Measurements from ENCODE around the gene C12orf42. TPM values are rescaled to one million over a fixed set of nuclear protein-coding genes. Genes with fewer than 3 reads are reported as not detected.

C12orf42 gene
- total and polyA plus RNA-seq, 2 of the 4 experiments (the other 2 are of a cell fraction), result not detected

DNA sequence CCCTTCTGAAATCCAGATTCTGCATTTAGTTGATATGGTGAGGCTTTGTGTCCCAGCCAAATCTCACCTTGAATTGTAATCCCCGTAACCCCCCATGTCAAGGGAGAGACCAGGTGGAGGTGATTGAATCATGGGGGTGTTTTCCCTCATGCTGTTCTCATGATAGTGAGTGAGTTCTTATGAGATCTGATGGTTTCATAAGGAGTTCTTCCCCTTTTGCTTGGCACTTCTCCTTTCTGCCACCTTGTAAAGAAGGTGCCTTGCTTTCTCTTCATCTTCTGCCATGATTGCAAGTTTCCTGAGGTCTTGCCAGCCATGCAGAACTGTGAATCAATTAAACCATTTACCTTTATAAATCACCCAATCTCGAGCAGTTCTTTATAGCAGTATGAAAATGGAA, 23.1 kb upstream of the C12orf42 start:
- Histone ChIP-seq H3K4me2 (ENCODE audit: low read depth, low read length) (no peak overlapping the region), H2BK120ac (ENCODE audit: low read depth, low read length) (no peak overlapping the region), H3K4me1 (ENCODE audit: control insufficient read depth, insufficient read depth, low read length) (no peaks in the 10 kb centered on the region), H3K27me3 (ENCODE audit: control insufficient read depth, insufficient read depth, low read length) (no peaks in the 10 kb centered on the region), H3K27ac (ENCODE audit: insufficient read depth, low read length) (no peak overlapping the region), H2AK5ac (ENCODE audit: low read depth, low read length) (no peak overlapping the region), H2BK20ac (ENCODE audit: low read depth, low read length) (no peak overlapping the region), H3K9me3 (ENCODE audit: control insufficient read depth, insufficient read depth, low read length) (no peaks in the 10 kb centered on the region), H2BK5ac (ENCODE audit: low read depth, low read length, poor library complexity, severe bottlenecking) (no peak overlapping the region), H3K9me1 (ENCODE audit: insufficient read depth, low read length) (no peaks in the 10 kb centered on the region), H4K5ac (ENCODE audit: low read depth, low read length) (no peak overlapping the region), H3K4me3 (ENCODE audit: insufficient read depth, low read depth, low read length) (no peak overlapping the region), H3K4ac (ENCODE audit: low read depth, low read length) (no peak overlapping the region), H3K79me1 (ENCODE audit: low read depth in 1 of 2, low read length in 2 of 2) (no peaks in the 10 kb centered on the region), H3K18ac (ENCODE audit: low read depth, low read length) (no peak overlapping the region), H2AK9ac (replicated peaks; ENCODE audit: low read depth, low read length, poor library complexity) (no peak overlapping the region), H3K36me3 (ENCODE audit: control insufficient read depth, insufficient read depth, low read length) (no peaks in the 10 kb centered on the region), H2BK15ac (ENCODE audit: low read depth, low read length) (no peak overlapping the region), H4K91ac (ENCODE audit: insufficient read depth, low read depth, low read length) (no peak overlapping the region), H3K56ac (ENCODE audit: extremely low read depth, insufficient read depth, low read length) (no peak overlapping the region), H4K8ac (ENCODE audit: low read depth in 2 of 2, low read length in 2 of 2) (no peak overlapping the region), H4K20me1 (ENCODE audit: insufficient read depth, low read length) (no peaks in the 10 kb centered on the region), H2AFZ (replicated peaks; ENCODE audit: low read length, poor library complexity) (no peak overlapping the region), H3K23ac (ENCODE audit: low read depth, low read length) (no peak overlapping the region), H3K9ac (ENCODE audit: low read depth, low read length) (no peak overlapping the region), H3K14ac (replicated peaks; ENCODE audit: low read depth, low read length) (no peak overlapping the region)
- ChIA-PET POLR2A (ENCODE audit: unreplicated experiment) (no interaction called here), CTCF (no interaction called here)
- DNase-seq, result no peak
- WGBS, 2 experiments (ENCODE audit: extremely low coverage in 2 of 2, insufficient read length in 1 of 2), result no CpG with 5 or more reads among the region's 2 CpGs
- in situ Hi-C loops (cut with MboI; ENCODE audit: low sequenced_read_pairs) (no loop called here), dilution Hi-C loops (cut with HindIII; ENCODE audit: low sequenced_read_pairs, unreplicated experiment) (no loop called here), intact Hi-C loops (cut with micrococcal nuclease) (no loop called here)
- TF ChIP-seq CEBPB (IDR thresholded peaks at IDR 0.05; ENCODE audit: low read depth, low read length) (no peak), RFX5 (IDR thresholded peaks at IDR 0.05; ENCODE audit: low read depth, low read length) (no peak), CHD1 (IDR thresholded peaks at IDR 0.05; ENCODE audit: low read depth, low read length) (no peak), MAFK (IDR thresholded peaks at IDR 0.05; ENCODE audit: low read depth, low read length) (no peak), SMC3 (IDR thresholded peaks at IDR 0.05; ENCODE audit: low read depth, low read length) (no peak), RCOR1 (IDR thresholded peaks at IDR 0.05; ENCODE audit: insufficient replicate concordance, low read length) (no peak), MAZ (IDR thresholded peaks at IDR 0.05; ENCODE audit: borderline replicate concordance, low read depth, low read length) (no peak), RAD21 (IDR thresholded peaks at IDR 0.05; ENCODE audit: low read length) (no peak), USF2 (IDR thresholded peaks at IDR 0.05; ENCODE audit: low read depth, low read length) (no peak), MXI1 (IDR thresholded peaks at IDR 0.05; ENCODE audit: borderline replicate concordance, low read depth, low read length) (no peak)
- TF ChIP-seq, protein P1, sequence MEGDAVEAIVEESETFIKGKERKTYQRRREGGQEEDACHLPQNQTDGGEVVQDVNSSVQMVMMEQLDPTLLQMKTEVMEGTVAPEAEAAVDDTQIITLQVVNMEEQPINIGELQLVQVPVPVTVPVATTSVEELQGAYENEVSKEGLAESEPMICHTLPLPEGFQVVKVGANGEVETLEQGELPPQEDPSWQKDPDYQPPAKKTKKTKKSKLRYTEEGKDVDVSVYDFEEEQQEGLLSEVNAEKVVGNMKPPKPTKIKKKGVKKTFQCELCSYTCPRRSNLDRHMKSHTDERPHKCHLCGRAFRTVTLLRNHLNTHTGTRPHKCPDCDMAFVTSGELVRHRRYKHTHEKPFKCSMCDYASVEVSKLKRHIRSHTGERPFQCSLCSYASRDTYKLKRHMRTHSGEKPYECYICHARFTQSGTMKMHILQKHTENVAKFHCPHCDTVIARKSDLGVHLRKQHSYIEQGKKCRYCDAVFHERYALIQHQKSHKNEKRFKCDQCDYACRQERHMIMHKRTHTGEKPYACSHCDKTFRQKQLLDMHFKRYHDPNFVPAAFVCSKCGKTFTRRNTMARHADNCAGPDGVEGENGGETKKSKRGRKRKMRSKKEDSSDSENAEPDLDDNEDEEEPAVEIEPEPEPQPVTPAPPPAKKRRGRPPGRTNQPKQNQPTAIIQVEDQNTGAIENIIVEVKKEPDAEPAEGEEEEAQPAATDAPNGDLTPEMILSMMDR (conservative IDR thresholded peaks at IDR 0.05; ENCODE audit: low read depth, low read length), result no peak
- TF ChIP-seq, protein P2, sequence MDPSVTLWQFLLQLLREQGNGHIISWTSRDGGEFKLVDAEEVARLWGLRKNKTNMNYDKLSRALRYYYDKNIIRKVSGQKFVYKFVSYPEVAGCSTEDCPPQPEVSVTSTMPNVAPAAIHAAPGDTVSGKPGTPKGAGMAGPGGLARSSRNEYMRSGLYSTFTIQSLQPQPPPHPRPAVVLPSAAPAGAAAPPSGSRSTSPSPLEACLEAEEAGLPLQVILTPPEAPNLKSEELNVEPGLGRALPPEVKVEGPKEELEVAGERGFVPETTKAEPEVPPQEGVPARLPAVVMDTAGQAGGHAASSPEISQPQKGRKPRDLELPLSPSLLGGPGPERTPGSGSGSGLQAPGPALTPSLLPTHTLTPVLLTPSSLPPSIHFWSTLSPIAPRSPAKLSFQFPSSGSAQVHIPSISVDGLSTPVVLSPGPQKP (IDR thresholded peaks at IDR 0.05; ENCODE audit: borderline replicate concordance, low read depth, low read length), result no peak
- no TSS peak for BruUV-seq (replicated peaks)
- ATAC-seq (ENCODE audit: low read depth), result no peak

Measured in IMR-90 (cell line).